ENCODE results near the gene FRMD5.

FRMD5 gene

GRCh38 chr15:44159492-44159891, 35.6 kb downstream of the FRMD5 start:
- no peak for DNase-seq

- DNase-seq = no peak
Measured at GRCh38 chr15:44158111-44158510, 37.0 kb downstream of the FRMD5 start.

GRCh38 chr15:44157679-44158078, 37.4 kb downstream of the FRMD5 start:
- no peak for DNase-seq

GRCh38 chr15:44153352-44153751, 41.7 kb downstream of the FRMD5 start:
- no peak for DNase-seq

GRCh38 chr15:44149224-44149623, 45.8 kb downstream of the FRMD5 start:
- DNase-seq = no peak

GRCh38 chr15:44148580-44148979, 46.5 kb downstream of the FRMD5 start:
- DNase-seq = no peak

GRCh38 chr15:44147636-44148035, 47.4 kb downstream of the FRMD5 start:
- DNase-seq = no peak

- no peak for DNase-seq
Measured at GRCh38 chr15:44145495-44145894, 49.6 kb downstream of the FRMD5 start.

- no peak for DNase-seq
Measured at GRCh38 chr15:44144992-44145391, 50.1 kb downstream of the FRMD5 start.

- DNase-seq = no peak
Measured at GRCh38 chr15:44144184-44144583, 50.9 kb downstream of the FRMD5 start.

- DNase-seq = no peak
Measured at GRCh38 chr15:44137750-44138149, 57.3 kb downstream of the FRMD5 start.

GRCh38 chr15:44136991-44137477, 58.0 kb downstream of the FRMD5 start:
- DNase-seq = no peak

GRCh38 chr15:44132057-44132456, 63.0 kb downstream of the FRMD5 start:
- no peak for DNase-seq

- DNase-seq = no peak
Measured at GRCh38 chr15:44130778-44131177, 64.3 kb downstream of the FRMD5 start.

GRCh38 chr15:44129911-44130310, 65.2 kb downstream of the FRMD5 start:
- no peak for DNase-seq

- DNase-seq = no peak
Measured at GRCh38 chr15:44128443-44128842, 66.6 kb downstream of the FRMD5 start.

GRCh38 chr15:44125879-44126278, 69.2 kb downstream of the FRMD5 start:
- no peak for DNase-seq

GRCh38 chr15:44102675-44103254, 92.3 kb downstream of the FRMD5 start:
- no peak for DNase-seq

GRCh38 chr15:44101944-44102343, 93.1 kb downstream of the FRMD5 start:
- no peak for DNase-seq

GRCh38 chr15:44101286-44101685, 93.8 kb downstream of the FRMD5 start:
- no peak for DNase-seq

GRCh38 chr15:44099671-44100070, 95.4 kb downstream of the FRMD5 start:
- no peak for DNase-seq

- no peak for DNase-seq
Measured at GRCh38 chr15:44097552-44097951, 97.5 kb downstream of the FRMD5 start.

- DNase-seq = no peak
Measured at GRCh38 chr15:44096596-44096995, 98.5 kb downstream of the FRMD5 start.

GRCh38 chr15:44094781-44095180, 100.3 kb downstream of the FRMD5 start:
- no peak for DNase-seq

- no peak for DNase-seq
Measured at GRCh38 chr15:44093836-44094235, 101.2 kb downstream of the FRMD5 start.

GRCh38 chr15:44092221-44092620, 102.8 kb downstream of the FRMD5 start:
- no peak for DNase-seq
